ENCODE data around the gene ZNF638. TPM values are rescaled to one million over a fixed set of nuclear protein-coding genes. Genes with fewer than 3 reads are reported as not detected.

The ZNF638 gene
- total and polyA plus RNA-seq, 4 donors, result 24.8 to 151 (median 56.1) TPM

DNA sequence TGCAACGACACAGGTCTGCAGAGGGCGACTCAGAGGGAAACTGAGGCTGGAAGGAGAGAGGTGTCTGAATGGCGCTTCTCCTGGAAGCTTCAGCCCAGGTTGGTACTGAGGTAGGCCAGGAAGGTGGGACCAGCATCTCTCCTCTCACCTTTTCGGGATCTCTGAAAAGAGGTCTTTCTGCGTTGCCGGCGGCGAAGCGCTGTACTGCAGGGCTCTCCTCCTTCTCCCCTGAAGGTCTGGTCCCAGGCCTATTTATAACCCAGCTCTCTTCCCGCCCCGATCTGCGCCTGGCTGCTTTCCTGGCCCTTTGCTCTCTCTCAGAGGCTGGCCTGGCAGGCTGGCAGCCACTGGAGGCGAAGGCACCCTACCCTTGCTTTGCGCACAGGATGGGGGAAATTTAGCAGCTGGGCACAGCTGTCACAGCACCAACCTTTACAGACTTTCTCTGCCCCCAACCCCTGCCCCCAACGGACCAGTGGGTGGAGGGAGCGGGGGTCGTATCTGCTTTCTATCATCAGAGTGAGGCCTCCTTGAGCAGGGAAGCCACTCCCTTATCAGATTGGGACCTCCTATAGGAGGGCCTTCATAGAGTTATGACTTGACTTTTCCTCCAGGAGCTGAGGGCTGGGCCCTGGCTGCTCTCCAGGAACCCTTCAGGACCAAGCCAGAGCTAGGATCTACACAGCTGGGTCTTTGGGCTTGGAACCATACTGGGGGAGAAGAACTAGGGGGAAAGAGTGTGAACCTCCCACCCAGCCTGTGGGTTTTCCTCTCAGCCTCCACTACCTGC, 122.8 kb downstream of the ZNF638 start:
- peak overlapping the region; percentile 36 to 63 for H3K27ac ChIP-seq (ENCODE audit: low read depth in 1 of 2, low read length in 2 of 2)
- H3K36me3 ChIP-seq (ENCODE audit: control insufficient read depth in 4 of 4, insufficient read depth in 3 of 4, low read depth in 1 of 4, low read length in 3 of 4), result no peaks in the 10 kb centered on the region
- H3K4me3 ChIP-seq (ENCODE audit: low read depth in 1 of 3, low read length in 3 of 3), result peak overlapping the region; percentile 56 to 67 (median 64)
- DNase-seq (ENCODE audit: low spot score), result no peak
- H3K9ac ChIP-seq (ENCODE audit: low read depth in 1 of 2, low read length in 2 of 2), result peak overlapping the region in 1 of 2 donors; percentile 54
- TF ChIP-seq NR2F2 (IDR thresholded peaks at IDR 0.05) (no peak), HNF4A (conservative IDR thresholded peaks at IDR 0.05) (peak in 1 of 2 donors; percentile 22), SP1 (IDR thresholded peaks at IDR 0.05) (peak; percentile 26), GABPA (IDR thresholded peaks at IDR 0.05 in 1 of 2, conservative IDR thresholded peaks at IDR 0.05 in 1 of 2) (no peak), RXRA (IDR thresholded peaks at IDR 0.05) (peak; percentile 7 to 15), FOXA1 (IDR thresholded peaks at IDR 0.05) (no peak)
- TF ChIP-seq, protein P1, sequence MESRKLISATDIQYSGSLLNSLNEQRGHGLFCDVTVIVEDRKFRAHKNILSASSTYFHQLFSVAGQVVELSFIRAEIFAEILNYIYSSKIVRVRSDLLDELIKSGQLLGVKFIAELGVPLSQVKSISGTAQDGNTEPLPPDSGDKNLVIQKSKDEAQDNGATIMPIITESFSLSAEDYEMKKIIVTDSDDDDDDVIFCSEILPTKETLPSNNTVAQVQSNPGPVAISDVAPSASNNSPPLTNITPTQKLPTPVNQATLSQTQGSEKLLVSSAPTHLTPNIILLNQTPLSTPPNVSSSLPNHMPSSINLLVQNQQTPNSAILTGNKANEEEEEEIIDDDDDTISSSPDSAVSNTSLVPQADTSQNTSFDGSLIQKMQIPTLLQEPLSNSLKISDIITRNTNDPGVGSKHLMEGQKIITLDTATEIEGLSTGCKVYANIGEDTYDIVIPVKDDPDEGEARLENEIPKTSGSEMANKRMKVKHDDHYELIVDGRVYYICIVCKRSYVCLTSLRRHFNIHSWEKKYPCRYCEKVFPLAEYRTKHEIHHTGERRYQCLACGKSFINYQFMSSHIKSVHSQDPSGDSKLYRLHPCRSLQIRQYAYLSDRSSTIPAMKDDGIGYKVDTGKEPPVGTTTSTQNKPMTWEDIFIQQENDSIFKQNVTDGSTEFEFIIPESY (IDR thresholded peaks at IDR 0.05), result no peak
- 36% methylated on average over 17 of the region's 17 CpGs for WGBS
- peaks cover 18 to 67% (median 60%) of the 10 kb centered on the region in 4 donors for H3K4me1 ChIP-seq (ENCODE audit: control insufficient read depth in 4 of 4, insufficient read depth in 4 of 4, low read length in 3 of 4)
- H3K27me3 ChIP-seq (ENCODE audit: control insufficient read depth in 4 of 4, insufficient read depth in 4 of 4, low read length in 3 of 4), result no peaks in the 10 kb centered on the region
- H3K9me3 ChIP-seq (ENCODE audit: control insufficient read depth in 4 of 4, low read length in 3 of 4), result no peaks in the 10 kb centered on the region

- Histone ChIP-seq H3K4me3 (ENCODE audit: low read depth in 1 of 3, low read length in 3 of 3) (peak overlapping the region in 1 of 3 donors; percentile 7), H3K9ac (ENCODE audit: low read depth in 1 of 2, low read length in 2 of 2) (no peak overlapping the region), H3K4me1 (ENCODE audit: control insufficient read depth in 4 of 4, insufficient read depth in 4 of 4, low read length in 3 of 4) (peaks cover 18 to 72% (median 62%) of the 10 kb centered on the region in 4 donors), H3K9me3 (ENCODE audit: control insufficient read depth in 4 of 4, low read length in 3 of 4) (no peaks in the 10 kb centered on the region), H3K27me3 (ENCODE audit: control insufficient read depth in 4 of 4, insufficient read depth in 4 of 4, low read length in 3 of 4) (no peaks in the 10 kb centered on the region), H3K36me3 (ENCODE audit: control insufficient read depth in 4 of 4, insufficient read depth in 3 of 4, low read depth in 1 of 4, low read length in 3 of 4) (no peaks in the 10 kb centered on the region), H3K27ac (ENCODE audit: low read depth in 1 of 2, low read length in 2 of 2) (peak overlapping the region; percentile 50 to 66)
- TF ChIP-seq YY1 (IDR thresholded peaks at IDR 0.05) (no peak), JUND (IDR thresholded peaks at IDR 0.05) (no peak), RXRA (IDR thresholded peaks at IDR 0.05) (no peak), MAX (IDR thresholded peaks at IDR 0.05) (no peak), ATF3 (IDR thresholded peaks at IDR 0.05) (no peak), FOXA2 (IDR thresholded peaks at IDR 0.05) (no peak), GABPA (IDR thresholded peaks at IDR 0.05 in 1 of 2, conservative IDR thresholded peaks at IDR 0.05 in 1 of 2) (no peak), TAF1 (conservative IDR thresholded peaks at IDR 0.05) (no peak), HNF4A (conservative IDR thresholded peaks at IDR 0.05) (no peak), FOXA1 (IDR thresholded peaks at IDR 0.05) (no peak), NR2F2 (IDR thresholded peaks at IDR 0.05) (no peak), HNF4G (IDR thresholded peaks at IDR 0.05) (no peak), RAD21 (IDR thresholded peaks at IDR 0.05) (no peak), EGR1 (IDR thresholded peaks at IDR 0.05; ENCODE audit: low read depth in 2 of 2) (no peak), SP1 (IDR thresholded peaks at IDR 0.05) (no peak)
- TF ChIP-seq, protein P2, sequence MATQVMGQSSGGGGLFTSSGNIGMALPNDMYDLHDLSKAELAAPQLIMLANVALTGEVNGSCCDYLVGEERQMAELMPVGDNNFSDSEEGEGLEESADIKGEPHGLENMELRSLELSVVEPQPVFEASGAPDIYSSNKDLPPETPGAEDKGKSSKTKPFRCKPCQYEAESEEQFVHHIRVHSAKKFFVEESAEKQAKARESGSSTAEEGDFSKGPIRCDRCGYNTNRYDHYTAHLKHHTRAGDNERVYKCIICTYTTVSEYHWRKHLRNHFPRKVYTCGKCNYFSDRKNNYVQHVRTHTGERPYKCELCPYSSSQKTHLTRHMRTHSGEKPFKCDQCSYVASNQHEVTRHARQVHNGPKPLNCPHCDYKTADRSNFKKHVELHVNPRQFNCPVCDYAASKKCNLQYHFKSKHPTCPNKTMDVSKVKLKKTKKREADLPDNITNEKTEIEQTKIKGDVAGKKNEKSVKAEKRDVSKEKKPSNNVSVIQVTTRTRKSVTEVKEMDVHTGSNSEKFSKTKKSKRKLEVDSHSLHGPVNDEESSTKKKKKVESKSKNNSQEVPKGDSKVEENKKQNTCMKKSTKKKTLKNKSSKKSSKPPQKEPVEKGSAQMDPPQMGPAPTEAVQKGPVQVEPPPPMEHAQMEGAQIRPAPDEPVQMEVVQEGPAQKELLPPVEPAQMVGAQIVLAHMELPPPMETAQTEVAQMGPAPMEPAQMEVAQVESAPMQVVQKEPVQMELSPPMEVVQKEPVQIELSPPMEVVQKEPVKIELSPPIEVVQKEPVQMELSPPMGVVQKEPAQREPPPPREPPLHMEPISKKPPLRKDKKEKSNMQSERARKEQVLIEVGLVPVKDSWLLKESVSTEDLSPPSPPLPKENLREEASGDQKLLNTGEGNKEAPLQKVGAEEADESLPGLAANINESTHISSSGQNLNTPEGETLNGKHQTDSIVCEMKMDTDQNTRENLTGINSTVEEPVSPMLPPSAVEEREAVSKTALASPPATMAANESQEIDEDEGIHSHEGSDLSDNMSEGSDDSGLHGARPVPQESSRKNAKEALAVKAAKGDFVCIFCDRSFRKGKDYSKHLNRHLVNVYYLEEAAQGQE (IDR thresholded peaks at IDR 0.05), result no peak
- TF ChIP-seq, protein P1 (IDR thresholded peaks at IDR 0.05), result no peak
- TF ChIP-seq, protein P3, sequence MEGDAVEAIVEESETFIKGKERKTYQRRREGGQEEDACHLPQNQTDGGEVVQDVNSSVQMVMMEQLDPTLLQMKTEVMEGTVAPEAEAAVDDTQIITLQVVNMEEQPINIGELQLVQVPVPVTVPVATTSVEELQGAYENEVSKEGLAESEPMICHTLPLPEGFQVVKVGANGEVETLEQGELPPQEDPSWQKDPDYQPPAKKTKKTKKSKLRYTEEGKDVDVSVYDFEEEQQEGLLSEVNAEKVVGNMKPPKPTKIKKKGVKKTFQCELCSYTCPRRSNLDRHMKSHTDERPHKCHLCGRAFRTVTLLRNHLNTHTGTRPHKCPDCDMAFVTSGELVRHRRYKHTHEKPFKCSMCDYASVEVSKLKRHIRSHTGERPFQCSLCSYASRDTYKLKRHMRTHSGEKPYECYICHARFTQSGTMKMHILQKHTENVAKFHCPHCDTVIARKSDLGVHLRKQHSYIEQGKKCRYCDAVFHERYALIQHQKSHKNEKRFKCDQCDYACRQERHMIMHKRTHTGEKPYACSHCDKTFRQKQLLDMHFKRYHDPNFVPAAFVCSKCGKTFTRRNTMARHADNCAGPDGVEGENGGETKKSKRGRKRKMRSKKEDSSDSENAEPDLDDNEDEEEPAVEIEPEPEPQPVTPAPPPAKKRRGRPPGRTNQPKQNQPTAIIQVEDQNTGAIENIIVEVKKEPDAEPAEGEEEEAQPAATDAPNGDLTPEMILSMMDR (IDR thresholded peaks at IDR 0.05; ENCODE audit: low read depth, low read length, missing input control), result no peak
- 87% methylated on average over 8 of the region's 8 CpGs for WGBS
- DNase-seq (ENCODE audit: low spot score), result no peak
These were observed 123.6 kb downstream of the ZNF638 start for GRCh38 chr2:71455011-71455740.
